Mammary epithelial cell (primary cell): Measurements from ENCODE around the gene DDX41.

Source experiments
- EZH2 ChIP-seq: IDR thresholded peaks from 2 replicates; pipeline ENCODE4 v1.6.1; 2012; ENCODE audit warnings: low read length, inconsistent platforms, borderline replicate concordance
- TF ChIP-seq, protein P1 (sequence below), 2 donors: IDR thresholded peaks in 1 of 2; conservative IDR thresholded peaks in 1 of 2; 2 replicates each; pipeline ENCODE4 v1.5.1; 2011 to 2012; ENCODE audit warnings: inconsistent platforms in 2 of 2, low read length in 2 of 2, mild to moderate bottlenecking in 2 of 2, control low read depth in 1 of 2, low read depth in 1 of 2; ENCODE audit not compliant: insufficient read depth in 1 of 2; ENCODE audit errors: extremely low read depth in 1 of 2

DNA sequence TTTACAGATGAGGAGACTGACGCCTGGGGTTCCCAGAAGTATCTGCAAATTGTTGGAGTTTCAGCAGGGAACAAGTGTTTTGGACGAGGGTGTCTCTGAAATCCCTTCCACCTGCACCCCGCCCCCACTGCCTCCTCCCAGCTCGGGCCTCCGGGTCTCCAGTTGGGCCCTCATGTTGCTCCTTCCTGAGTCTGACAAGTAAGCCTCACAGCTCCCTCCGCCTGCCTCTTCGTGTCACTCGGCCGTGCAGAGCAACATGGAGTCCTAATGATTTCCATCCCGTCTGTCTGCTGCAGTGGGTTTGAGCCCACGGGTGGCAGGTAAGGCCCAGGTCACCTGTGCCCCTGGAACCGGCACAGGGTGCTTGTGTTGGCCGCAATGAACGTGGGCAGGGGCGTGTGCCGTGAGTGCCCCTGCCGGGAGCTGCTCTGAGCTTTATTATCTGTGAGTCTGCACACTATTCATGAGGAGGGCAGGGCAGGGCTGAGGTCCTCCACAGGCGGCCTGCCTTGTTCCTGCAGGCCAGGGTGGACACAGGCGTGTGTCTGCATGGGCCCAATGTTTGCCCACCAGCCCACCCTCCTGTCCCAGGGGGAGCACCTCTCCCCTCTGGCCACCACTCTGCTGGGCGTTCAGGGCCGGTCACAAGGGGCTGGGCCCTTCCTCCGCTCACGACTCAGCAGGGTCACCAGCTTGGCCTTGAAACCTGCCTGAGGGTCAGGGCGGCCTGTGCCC, 13.2 kb downstream of the DDX41 start:
- TF ChIP-seq, protein P1, sequence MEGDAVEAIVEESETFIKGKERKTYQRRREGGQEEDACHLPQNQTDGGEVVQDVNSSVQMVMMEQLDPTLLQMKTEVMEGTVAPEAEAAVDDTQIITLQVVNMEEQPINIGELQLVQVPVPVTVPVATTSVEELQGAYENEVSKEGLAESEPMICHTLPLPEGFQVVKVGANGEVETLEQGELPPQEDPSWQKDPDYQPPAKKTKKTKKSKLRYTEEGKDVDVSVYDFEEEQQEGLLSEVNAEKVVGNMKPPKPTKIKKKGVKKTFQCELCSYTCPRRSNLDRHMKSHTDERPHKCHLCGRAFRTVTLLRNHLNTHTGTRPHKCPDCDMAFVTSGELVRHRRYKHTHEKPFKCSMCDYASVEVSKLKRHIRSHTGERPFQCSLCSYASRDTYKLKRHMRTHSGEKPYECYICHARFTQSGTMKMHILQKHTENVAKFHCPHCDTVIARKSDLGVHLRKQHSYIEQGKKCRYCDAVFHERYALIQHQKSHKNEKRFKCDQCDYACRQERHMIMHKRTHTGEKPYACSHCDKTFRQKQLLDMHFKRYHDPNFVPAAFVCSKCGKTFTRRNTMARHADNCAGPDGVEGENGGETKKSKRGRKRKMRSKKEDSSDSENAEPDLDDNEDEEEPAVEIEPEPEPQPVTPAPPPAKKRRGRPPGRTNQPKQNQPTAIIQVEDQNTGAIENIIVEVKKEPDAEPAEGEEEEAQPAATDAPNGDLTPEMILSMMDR (conservative IDR thresholded peaks at IDR 0.05 in 1 of 2, IDR thresholded peaks at IDR 0.05 in 1 of 2; ENCODE audit: extremely low read depth in 1 of 2, insufficient read depth in 1 of 2, low read depth in 1 of 2, low read length in 2 of 2) = no peak
- TF ChIP-seq EZH2 = no peak
